ENCODE measurements around the gene PDS5B. TPM values are rescaled to one million over a fixed set of nuclear protein-coding genes. Genes with fewer than 3 reads are reported as not detected.

PDS5B gene
- total RNA-seq, 2 donors from 2014 or later, result 46.9 to 57.1 TPM

DNA sequence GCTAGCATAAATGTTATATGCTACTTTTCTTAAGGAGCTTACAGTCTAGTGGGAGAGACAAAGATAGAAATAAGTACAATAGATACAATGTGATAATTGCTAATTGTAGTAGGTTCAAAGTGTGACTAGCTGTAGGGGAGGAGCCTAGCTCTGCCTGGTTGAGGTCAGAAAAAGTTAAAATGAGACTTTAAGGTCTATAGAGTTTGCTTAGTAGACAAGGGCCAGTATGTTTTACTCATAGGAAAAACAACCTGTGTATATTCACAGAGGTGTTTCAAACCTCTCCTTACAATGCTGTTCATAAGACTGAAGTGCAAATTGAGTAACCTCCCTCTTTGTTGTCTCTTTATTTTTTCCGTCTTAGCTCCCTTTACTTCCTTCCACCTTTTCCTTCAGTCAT, 56.1 kb downstream of the PDS5B start:
- Mint-ChIP-seq H3K27me3 (ENCODE audit: insufficient read depth) (no peaks in the 10 kb centered on the region), H3K4me3 (no peak overlapping the region), H3K36me3 (ENCODE audit: low read depth) (no peaks in the 10 kb centered on the region), H3K27ac (peak overlapping the region; percentile 24), H3K9me3 (no peaks in the 10 kb centered on the region), H3K4me1 (peaks cover 26% of the 10 kb centered on the region)
- 80 to 100% methylated on average over 1 of the region's 1 CpG for WGBS, 2 experiments (ENCODE audit: insufficient coverage in 1 of 2, insufficient read length in 1 of 2)
- Histone ChIP-seq H3K27me3 (ENCODE audit: control insufficient read depth, insufficient read depth, low read length, poor library complexity, severe bottlenecking) (no peaks in the 10 kb centered on the region), H3K9me3 (ENCODE audit: control insufficient read depth, low read length) (no peaks in the 10 kb centered on the region), H3K36me3 (ENCODE audit: control insufficient read depth, insufficient read depth, low read length) (no peaks in the 10 kb centered on the region), H3K27ac (ENCODE audit: low read depth, low read length) (no peak overlapping the region), H3K4me1 (ENCODE audit: control insufficient read depth, insufficient read depth, low read length) (peaks cover 4% of the 10 kb centered on the region), H3K9ac (ENCODE audit: extremely low read depth, low read length, poor library complexity, severe bottlenecking) (no peak overlapping the region), H3K4me3 (ENCODE audit: low read length) (no peak overlapping the region)
- TF ChIP-seq, protein P1, sequence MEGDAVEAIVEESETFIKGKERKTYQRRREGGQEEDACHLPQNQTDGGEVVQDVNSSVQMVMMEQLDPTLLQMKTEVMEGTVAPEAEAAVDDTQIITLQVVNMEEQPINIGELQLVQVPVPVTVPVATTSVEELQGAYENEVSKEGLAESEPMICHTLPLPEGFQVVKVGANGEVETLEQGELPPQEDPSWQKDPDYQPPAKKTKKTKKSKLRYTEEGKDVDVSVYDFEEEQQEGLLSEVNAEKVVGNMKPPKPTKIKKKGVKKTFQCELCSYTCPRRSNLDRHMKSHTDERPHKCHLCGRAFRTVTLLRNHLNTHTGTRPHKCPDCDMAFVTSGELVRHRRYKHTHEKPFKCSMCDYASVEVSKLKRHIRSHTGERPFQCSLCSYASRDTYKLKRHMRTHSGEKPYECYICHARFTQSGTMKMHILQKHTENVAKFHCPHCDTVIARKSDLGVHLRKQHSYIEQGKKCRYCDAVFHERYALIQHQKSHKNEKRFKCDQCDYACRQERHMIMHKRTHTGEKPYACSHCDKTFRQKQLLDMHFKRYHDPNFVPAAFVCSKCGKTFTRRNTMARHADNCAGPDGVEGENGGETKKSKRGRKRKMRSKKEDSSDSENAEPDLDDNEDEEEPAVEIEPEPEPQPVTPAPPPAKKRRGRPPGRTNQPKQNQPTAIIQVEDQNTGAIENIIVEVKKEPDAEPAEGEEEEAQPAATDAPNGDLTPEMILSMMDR (conservative IDR thresholded peaks at IDR 0.05), result no peak
- DNase-seq, result no peak

GRCh38 chr13:32642858-32643257, 56.6 kb downstream of the PDS5B start:
- no peaks in the 10 kb centered on the region for H3K36me3 Mint-ChIP-seq (ENCODE audit: low read depth)
- Histone ChIP-seq H3K36me3 (ENCODE audit: control insufficient read depth, insufficient read depth, low read length) (no peaks in the 10 kb centered on the region), H3K9ac (ENCODE audit: extremely low read depth, low read length, poor library complexity, severe bottlenecking) (no peak overlapping the region), H3K27me3 (ENCODE audit: control insufficient read depth, insufficient read depth, low read length, poor library complexity, severe bottlenecking) (no peaks in the 10 kb centered on the region), H3K27ac (ENCODE audit: low read depth, low read length) (no peak overlapping the region), H3K9me3 (ENCODE audit: control insufficient read depth, low read length) (no peaks in the 10 kb centered on the region), H3K4me3 (ENCODE audit: low read length) (no peak overlapping the region), H3K4me1 (ENCODE audit: control insufficient read depth, insufficient read depth, low read length) (peaks cover 6% of the 10 kb centered on the region)
- no peak for DNase-seq
- H3K9me3 Mint-ChIP-seq, result no peaks in the 10 kb centered on the region
- 83 to 88% methylated on average over 1 of the region's 1 CpG for WGBS, 2 experiments (ENCODE audit: insufficient coverage in 1 of 2, insufficient read length in 1 of 2)
- TF ChIP-seq, protein P1 (conservative IDR thresholded peaks at IDR 0.05), result no peak
- peaks cover 29% of the 10 kb centered on the region for H3K4me1 Mint-ChIP-seq
- H3K27ac Mint-ChIP-seq, result peak overlapping the region; percentile 24
- no peak overlapping the region for H3K4me3 Mint-ChIP-seq
- H3K27me3 Mint-ChIP-seq (ENCODE audit: insufficient read depth), result no peaks in the 10 kb centered on the region

- H3K27ac ChIP-seq (ENCODE audit: low read depth, low read length), result no peak overlapping the region
- DNase-seq, result no peak
- H3K36me3 Mint-ChIP-seq (ENCODE audit: low read depth), result no peaks in the 10 kb centered on the region
- no peak overlapping the region for H3K27ac Mint-ChIP-seq
- TF ChIP-seq, protein P1 (conservative IDR thresholded peaks at IDR 0.05), result no peak
- H3K4me1 Mint-ChIP-seq, result peaks cover 32% of the 10 kb centered on the region
- H3K36me3 ChIP-seq (ENCODE audit: control insufficient read depth, insufficient read depth, low read length), result no peaks in the 10 kb centered on the region
- H3K9ac ChIP-seq (ENCODE audit: extremely low read depth, low read length, poor library complexity, severe bottlenecking), result no peak overlapping the region
- H3K4me3 Mint-ChIP-seq, result no peak overlapping the region
- no peak overlapping the region for H3K4me3 ChIP-seq (ENCODE audit: low read length)
- H3K27me3 ChIP-seq (ENCODE audit: control insufficient read depth, insufficient read depth, low read length, poor library complexity, severe bottlenecking), result no peaks in the 10 kb centered on the region
- H3K27me3 Mint-ChIP-seq (ENCODE audit: insufficient read depth), result no peaks in the 10 kb centered on the region
- 96 to 100% methylated on average over 2 of the region's 2 CpGs for WGBS, 2 experiments (ENCODE audit: insufficient coverage in 1 of 2, insufficient read length in 1 of 2)
- peaks cover 7% of the 10 kb centered on the region for H3K4me1 ChIP-seq (ENCODE audit: control insufficient read depth, insufficient read depth, low read length)
- H3K9me3 ChIP-seq (ENCODE audit: control insufficient read depth, low read length), result no peaks in the 10 kb centered on the region
- H3K9me3 Mint-ChIP-seq, result no peaks in the 10 kb centered on the region
These were observed 59.6 kb downstream of the PDS5B start for GRCh38 chr13:32645854-32646253.

Data from endodermal cell (in vitro differentiated cells).